ENCODE measurements around the gene ALPL. TPM values are rescaled to one million over a fixed set of nuclear protein-coding genes. Genes with fewer than 3 reads are reported as not detected.
A peak's percentile ranks its signal among the peaks of the same experiment; 100 is the strongest.

The ALPL gene
- polyA plus RNA-seq, 3 donors: not detected

GRCh38 chr1:21510113-21510493 lies 880 bp downstream of the ALPL start:
- peaks cover 0 to 7% (median 2%) of the 10 kb centered on the region in 7 donors for H3K9me3 Mint-ChIP-seq
- Histone ChIP-seq H4K20me1 (ENCODE audit: insufficient read depth, low read length) (no peaks in the 10 kb centered on the region), H3K27me3 (ENCODE audit: control insufficient read depth in 2 of 2, insufficient read depth in 2 of 2, low read length in 2 of 2) (peaks cover 38 to 53% of the 10 kb centered on the region in 2 donors), H3K4me3 (replicated peaks in 1 of 3; ENCODE audit: low read depth in 2 of 3, low read length in 3 of 3) (no peak overlapping the region), H3K27ac (ENCODE audit: low read depth in 1 of 2, low read length in 2 of 2) (no peak overlapping the region), H3K79me2 (ENCODE audit: insufficient read depth, low read length) (no peaks in the 10 kb centered on the region), H3K4me1 (ENCODE audit: control insufficient read depth in 1 of 2, insufficient read depth in 2 of 2, low read length in 2 of 2) (peaks cover 0 to 6% of the 10 kb centered on the region in 2 donors), H3K9ac (ENCODE audit: insufficient read depth, low read length, poor library complexity, severe bottlenecking) (no peak overlapping the region), H3K36me3 (replicated peaks in 1 of 2; ENCODE audit: control insufficient read depth in 1 of 2, insufficient read depth in 2 of 2, low read length in 2 of 2) (no peaks in the 10 kb centered on the region), H3K4me2 (replicated peaks; ENCODE audit: extremely low read depth, low read length, poor library complexity, severe bottlenecking) (no peak overlapping the region), H3K9me3 (replicated peaks in 1 of 2; ENCODE audit: control insufficient read depth in 1 of 2, insufficient read depth in 1 of 2, low read length in 2 of 2) (peaks cover 0 to 3% of the 10 kb centered on the region in 2 donors), H2AFZ (ENCODE audit: insufficient read depth, low read depth, low read length, poor library complexity, severe bottlenecking) (no peak overlapping the region)
- peaks cover 4% of the 10 kb centered on the region for H3K4me1 Mint-ChIP-seq
- 63% methylated on average over 9 of the region's 12 CpGs for WGBS (ENCODE audit: insufficient coverage)
- H3K27me3 Mint-ChIP-seq (ENCODE audit: low read depth in 3 of 3): peaks cover 55 to 77% (median 60%) of the 10 kb centered on the region in 3 donors
- no peak for TF ChIP-seq CTCF (IDR thresholded peaks at IDR 0.05)
- H3K4me3 Mint-ChIP-seq: peak overlapping the region in 1 of 2 donors; percentile 51
- DNase-seq: no peak
- H3K27ac Mint-ChIP-seq: no peak overlapping the region
- intact Hi-C loops (cut with micrococcal nuclease): no loop called here
- peaks cover 0 to 3% of the 10 kb centered on the region in 2 donors for H3K36me3 Mint-ChIP-seq

GRCh38 chr1:21510885-21511578 lies 1.8 kb downstream of the ALPL start:
- H3K27me3 Mint-ChIP-seq (ENCODE audit: low read depth in 3 of 3): peaks cover 53 to 75% (median 64%) of the 10 kb centered on the region in 3 donors

More at GRCh38 chr1:21510885-21511578, 1.8 kb downstream of the ALPL start:
- peaks cover 38 to 53% of the 10 kb centered on the region in 2 donors for H3K27me3 ChIP-seq (ENCODE audit: control insufficient read depth in 2 of 2, insufficient read depth in 2 of 2, low read length in 2 of 2)
- peaks cover 0 to 6% of the 10 kb centered on the region in 2 donors for H3K4me1 ChIP-seq (ENCODE audit: control insufficient read depth in 1 of 2, insufficient read depth in 2 of 2, low read length in 2 of 2)
- no peak overlapping the region for H3K9ac ChIP-seq (ENCODE audit: insufficient read depth, low read length, poor library complexity, severe bottlenecking)
- no peak for DNase-seq
- H3K4me2 ChIP-seq (replicated peaks; ENCODE audit: extremely low read depth, low read length, poor library complexity, severe bottlenecking): no peak overlapping the region
- H3K27ac Mint-ChIP-seq: peak overlapping the region in 1 of 7 donors; percentile 72
- no peaks in the 10 kb centered on the region for H3K36me3 ChIP-seq (replicated peaks in 1 of 2; ENCODE audit: control insufficient read depth in 1 of 2, insufficient read depth in 2 of 2, low read length in 2 of 2)
- 95% methylated on average over 8 of the region's 9 CpGs for WGBS (ENCODE audit: insufficient coverage)
- no peaks in the 10 kb centered on the region for H4K20me1 ChIP-seq (ENCODE audit: insufficient read depth, low read length)
- H3K36me3 Mint-ChIP-seq: peaks cover 0 to 3% of the 10 kb centered on the region in 2 donors
- no peak overlapping the region for H3K27ac ChIP-seq (ENCODE audit: low read depth in 1 of 2, low read length in 2 of 2)
- H2AFZ ChIP-seq (ENCODE audit: insufficient read depth, low read depth, low read length, poor library complexity, severe bottlenecking): no peak overlapping the region
- intact Hi-C loops (cut with micrococcal nuclease): no loop called here
- H3K79me2 ChIP-seq (ENCODE audit: insufficient read depth, low read length): no peaks in the 10 kb centered on the region
- H3K4me1 Mint-ChIP-seq: peaks cover 4% of the 10 kb centered on the region
- H3K4me3 ChIP-seq (replicated peaks in 1 of 3; ENCODE audit: low read depth in 2 of 3, low read length in 3 of 3): no peak overlapping the region
- H3K9me3 Mint-ChIP-seq: peaks cover 0 to 7% (median 2%) of the 10 kb centered on the region in 7 donors
- peak overlapping the region in 1 of 2 donors; percentile 75 for H3K4me3 Mint-ChIP-seq
- H3K9me3 ChIP-seq (replicated peaks in 1 of 2; ENCODE audit: control insufficient read depth in 1 of 2, insufficient read depth in 1 of 2, low read length in 2 of 2): peaks cover 0 to 3% of the 10 kb centered on the region in 2 donors
- TF ChIP-seq CTCF (IDR thresholded peaks at IDR 0.05): no peak
